ENCODE results near the gene AIFM1.

DNA sequence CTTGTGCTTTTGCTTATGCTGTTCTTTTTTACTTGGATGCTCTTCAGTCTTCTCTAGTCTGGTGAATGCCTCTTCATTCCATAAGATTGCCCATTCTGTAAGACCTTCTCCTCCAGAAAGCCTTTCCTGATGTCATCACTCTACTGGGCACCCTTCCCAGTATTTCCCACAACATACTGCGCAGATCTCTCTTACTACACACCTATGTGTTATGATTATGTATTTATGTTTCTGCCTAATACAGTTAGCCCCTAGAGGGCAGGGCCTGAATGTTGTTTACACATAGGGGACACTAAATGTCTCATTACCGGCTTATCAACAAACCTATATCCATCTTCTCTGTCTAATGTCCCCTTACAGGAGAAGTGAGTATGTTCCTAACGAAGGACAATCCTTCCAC, 21.1 kb downstream of the AIFM1 start:
- TF ChIP-seq POLR2A (IDR thresholded peaks at IDR 0.05) (no peak), EP300 (IDR thresholded peaks at IDR 0.05) (no peak)
- TF ChIP-seq, protein P1, sequence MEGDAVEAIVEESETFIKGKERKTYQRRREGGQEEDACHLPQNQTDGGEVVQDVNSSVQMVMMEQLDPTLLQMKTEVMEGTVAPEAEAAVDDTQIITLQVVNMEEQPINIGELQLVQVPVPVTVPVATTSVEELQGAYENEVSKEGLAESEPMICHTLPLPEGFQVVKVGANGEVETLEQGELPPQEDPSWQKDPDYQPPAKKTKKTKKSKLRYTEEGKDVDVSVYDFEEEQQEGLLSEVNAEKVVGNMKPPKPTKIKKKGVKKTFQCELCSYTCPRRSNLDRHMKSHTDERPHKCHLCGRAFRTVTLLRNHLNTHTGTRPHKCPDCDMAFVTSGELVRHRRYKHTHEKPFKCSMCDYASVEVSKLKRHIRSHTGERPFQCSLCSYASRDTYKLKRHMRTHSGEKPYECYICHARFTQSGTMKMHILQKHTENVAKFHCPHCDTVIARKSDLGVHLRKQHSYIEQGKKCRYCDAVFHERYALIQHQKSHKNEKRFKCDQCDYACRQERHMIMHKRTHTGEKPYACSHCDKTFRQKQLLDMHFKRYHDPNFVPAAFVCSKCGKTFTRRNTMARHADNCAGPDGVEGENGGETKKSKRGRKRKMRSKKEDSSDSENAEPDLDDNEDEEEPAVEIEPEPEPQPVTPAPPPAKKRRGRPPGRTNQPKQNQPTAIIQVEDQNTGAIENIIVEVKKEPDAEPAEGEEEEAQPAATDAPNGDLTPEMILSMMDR (IDR thresholded peaks at IDR 0.05), result no peak
